ENCODE results near the gene PIP4K2C.

The PIP4K2C gene

DNA sequence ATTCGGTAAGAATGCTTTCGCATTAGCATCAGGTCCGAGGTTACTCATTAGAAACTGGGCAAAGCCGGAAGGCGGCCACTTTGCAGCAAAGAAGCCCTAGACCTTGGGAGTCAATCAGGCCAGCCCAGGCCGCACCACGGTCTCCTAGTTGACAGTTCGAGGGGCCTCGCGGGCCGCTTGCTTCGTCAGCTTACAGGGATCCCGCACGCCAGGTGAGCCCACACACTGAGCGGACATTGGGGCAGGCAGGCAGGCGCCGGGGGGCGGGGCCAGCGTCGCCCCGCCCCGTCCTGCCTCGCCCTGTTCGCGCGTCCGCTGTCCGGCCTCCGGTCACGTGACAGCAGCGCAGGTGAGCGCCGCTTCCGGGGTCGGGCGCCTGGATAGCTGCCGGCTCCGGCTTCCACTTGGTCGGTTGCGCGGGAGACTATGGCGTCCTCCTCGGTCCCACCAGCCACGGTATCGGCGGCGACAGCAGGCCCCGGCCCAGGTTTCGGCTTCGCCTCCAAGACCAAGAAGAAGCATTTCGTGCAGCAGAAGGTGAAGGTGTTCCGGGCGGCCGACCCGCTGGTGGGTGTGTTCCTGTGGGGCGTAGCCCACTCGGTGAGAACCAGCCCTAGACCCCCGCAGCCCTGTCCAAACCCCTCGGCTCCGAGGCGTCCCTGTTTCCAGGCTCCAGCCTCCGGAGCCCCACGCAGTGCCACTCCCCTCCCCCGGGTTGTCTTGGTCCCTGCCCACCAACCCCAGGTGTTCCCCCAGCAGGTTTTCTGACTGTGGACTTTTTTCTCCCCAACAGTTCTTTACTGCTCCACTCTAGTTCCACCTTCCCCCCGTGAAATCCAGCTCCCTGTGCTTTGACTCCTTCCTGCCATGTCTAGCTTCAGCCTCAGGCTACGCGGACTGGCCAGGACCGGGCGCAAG, at the start of gene PIP4K2C:
PIP4K2C (plus strand) TSS at position 329 of the 918 bp plus-strand sequence; CDS start at position 427, 98 bp downstream.
- peak; percentile 91 for DNase-seq

DNA sequence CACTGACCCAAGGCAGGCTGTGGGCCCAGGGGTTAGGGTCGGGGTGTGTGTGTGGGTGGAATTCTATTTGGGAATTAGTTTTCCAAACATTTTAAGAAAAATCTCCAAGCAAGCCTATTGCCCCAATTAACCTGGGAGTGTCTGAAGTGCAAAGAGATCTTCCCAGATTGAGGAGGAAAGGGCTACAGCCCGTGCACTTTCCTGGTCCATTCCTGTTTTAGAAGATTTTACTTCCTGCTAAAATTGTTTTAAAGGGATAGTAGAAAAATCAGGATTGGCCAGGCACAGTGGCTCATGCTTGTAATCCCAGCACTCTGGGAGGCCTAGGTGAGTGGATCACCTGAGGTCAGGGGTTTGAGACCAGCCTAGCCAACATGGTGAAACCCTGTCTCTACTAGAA, 49.3 kb upstream of the PIP4K2C start:
- no peak for DNase-seq

DNA sequence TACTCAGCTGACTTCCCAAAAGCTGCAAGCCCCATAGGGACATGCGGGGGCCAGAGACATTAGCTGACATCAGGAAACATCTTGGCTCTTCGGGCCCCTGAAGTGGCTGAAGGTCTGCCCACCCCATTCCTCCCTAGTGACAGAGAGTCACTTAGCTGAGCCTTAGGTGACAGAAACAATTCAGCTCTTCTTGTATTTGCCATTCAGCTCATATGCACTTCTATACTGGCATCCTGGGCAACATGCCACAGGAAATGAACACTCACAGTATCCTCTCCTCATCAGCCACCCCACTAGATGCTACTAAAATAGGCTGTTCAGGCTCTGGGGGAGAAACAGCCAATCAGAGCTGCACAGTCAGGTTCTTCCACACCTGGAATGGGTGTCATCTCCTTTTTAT, 47.4 kb upstream of the PIP4K2C start:
- peak; percentile 91 for DNase-seq

DNA sequence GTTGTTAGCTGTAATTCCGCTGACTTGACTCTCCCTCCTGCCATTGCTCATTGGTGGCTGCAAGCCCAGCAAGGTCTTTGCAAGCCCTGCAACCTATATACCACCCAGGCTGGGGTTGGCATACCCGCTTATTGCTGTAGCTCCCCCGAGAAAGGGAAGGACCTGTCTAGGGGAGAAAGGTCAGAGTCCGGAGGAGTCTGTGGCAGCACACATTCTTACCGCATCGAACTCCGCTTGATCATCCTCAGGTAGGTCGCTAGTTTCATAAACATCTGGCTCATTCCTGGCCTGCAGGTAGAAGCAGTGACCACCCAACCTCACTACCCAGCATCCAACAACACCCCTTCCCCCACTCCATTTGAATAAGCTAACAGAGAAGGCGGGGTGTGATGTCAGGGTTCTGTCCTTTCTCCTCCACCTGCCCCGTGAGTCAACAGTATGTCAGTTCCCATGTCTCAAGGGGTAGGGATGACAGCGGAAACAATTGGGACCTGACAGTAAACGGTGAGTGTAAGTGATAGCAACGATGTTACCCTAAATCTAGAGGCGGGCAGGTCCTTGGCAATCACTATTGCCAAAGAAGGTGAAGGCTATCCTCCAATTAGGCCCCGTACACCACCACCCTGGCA, 45.1 kb upstream of the PIP4K2C start:
- DNase-seq, result peak; percentile 57

DNA sequence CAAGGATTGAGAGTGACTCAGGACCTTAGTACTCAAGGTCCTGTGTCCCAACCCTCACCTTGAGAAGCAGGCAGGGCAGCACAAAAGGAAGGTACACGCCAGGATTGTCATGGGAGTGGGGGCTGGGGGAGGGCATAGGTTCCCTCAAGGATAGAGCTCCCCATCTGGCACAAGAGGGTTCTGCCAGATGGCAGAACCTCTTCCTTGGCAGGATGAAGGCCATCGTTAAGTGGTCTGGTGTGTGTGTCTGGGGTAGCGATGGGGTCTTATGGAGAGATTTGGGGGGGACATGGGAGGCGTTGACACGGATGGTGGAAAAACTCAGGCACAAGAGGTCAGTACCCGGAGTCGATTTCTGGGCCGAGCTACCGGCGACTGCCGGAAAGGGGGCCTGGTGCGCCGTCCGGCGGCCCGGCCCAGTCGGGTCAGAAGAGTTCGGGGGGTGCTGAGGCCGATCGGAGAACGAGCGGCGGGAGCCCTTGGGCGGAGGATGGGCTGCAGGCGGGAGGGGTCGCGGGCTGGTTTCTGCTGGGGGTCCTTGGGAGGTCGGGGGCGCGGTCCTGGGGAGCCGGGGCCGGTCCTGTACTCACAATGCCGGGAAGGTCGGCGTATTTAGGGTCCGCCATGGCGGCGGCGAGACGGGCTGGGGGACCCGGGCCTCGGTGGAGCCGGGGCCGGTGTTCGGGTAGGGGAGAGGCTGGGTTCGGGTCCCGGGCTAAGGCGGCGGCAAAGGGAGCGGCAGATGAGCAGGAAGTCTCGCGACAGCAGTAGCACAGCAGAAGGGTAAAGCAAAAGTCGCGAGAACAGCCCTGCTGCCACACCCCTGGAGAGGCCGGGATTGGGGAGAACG, 44.3 kb upstream of the PIP4K2C start, which contains the start of gene DCTN2:
DCTN2 (minus strand) TSS at position 755 of the 850 bp plus-strand sequence; CDS start at position 626, 129 bp downstream.
- peak; percentile 96 for DNase-seq

DNA sequence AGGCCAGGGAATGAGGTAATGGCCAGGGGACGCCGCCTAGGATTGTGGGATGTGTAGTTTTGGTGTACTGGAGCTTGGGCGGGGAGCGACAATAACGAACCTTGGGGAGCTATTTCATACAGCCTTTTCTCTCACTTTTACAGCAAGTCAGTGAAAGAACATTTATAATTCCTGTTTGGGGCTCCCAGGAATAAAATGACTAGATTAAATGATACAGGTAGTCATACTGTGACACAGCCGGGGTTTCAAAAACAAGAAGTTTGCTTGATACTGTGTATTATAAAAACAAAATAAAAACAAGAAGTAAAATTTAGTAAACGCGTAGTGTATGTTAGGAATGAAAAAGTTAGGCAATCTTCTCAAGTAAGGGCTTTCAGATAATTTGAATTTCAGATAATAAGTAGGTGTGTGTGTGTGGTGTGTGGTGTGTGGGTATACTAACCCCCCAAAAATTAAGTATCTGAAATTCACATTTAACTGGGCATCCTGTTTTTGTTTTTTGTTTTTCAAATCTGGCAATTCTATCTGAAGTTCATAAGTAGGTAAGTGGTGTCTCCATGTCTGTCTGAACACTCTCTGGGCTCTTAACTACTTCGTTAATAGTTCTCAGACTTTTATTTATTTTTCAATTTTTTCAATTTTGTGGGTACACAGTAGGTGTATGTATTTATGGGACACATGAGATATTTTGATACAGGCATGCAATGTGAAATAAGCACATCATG, 43.5 kb upstream of the PIP4K2C start:
- no peak for DNase-seq

DNA sequence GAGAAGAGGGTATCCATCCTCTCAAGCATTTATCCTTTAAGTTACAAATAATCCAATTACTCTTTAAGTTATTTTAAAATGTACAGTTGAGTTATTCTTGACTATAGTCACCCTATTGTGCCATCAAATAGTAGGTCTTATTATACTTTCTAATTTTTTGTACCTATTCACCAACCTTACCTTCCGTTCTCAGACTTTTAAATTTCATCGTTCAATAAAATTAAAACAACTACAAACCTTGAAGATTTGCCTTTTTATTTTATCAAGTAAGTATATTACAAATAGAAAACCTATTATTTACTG, 43.0 kb upstream of the PIP4K2C start:
- no peak for DNase-seq

DNA sequence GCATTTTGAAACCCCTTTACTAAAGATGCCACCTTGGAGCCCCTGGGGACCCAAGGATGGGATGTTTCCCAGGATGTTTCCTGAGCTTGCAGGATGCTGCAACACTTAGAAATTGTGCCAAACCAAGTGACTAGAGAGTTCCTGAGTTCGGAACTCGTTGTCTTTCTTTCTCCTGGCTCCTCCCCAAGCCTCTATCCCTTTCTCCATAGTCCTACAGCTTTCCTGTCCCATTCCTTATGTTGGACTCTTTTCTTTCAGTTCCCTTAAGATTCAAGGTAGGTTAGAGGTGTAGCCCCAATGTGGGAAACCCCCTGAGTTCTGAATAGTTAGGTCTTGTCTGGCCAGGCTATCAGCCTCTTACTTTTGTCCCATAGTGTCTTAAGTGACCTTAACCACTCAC, 42.5 kb upstream of the PIP4K2C start:
- DNase-seq, result no peak

DNA sequence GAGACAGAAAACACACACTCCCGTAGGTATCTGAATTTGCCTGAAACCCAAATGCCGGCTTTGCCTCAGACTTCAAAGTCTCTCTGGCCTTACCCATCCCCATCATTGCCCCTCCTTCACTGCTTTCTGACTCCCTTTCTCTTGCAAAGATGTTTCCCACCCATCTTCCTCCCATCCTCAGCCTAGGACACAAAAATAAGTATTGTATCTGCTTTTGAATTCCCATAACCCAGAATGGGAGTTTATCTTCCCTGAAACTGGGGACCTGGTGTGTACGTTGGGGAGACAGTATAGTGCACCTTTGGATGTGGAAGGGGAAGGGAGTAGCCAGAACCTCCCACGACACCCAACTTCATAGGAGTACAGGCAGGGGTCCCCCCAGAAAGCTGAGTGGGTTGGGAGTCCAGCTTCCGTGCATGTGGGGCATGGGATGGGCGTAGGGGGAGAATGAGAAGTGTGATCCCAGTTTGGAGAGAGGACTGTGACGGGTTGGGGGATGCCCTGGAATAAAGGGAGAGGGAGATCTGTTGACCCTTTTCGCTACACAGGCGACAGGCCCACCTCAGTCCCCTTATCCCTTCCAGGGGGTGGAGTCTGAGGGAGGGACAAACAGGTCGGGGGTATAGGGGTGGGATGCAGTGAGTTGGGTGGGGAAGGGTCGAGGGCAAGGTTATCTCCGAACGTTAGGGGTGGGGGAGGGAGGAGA, 41.6 kb upstream of the PIP4K2C start:
- no peak for DNase-seq

DNA sequence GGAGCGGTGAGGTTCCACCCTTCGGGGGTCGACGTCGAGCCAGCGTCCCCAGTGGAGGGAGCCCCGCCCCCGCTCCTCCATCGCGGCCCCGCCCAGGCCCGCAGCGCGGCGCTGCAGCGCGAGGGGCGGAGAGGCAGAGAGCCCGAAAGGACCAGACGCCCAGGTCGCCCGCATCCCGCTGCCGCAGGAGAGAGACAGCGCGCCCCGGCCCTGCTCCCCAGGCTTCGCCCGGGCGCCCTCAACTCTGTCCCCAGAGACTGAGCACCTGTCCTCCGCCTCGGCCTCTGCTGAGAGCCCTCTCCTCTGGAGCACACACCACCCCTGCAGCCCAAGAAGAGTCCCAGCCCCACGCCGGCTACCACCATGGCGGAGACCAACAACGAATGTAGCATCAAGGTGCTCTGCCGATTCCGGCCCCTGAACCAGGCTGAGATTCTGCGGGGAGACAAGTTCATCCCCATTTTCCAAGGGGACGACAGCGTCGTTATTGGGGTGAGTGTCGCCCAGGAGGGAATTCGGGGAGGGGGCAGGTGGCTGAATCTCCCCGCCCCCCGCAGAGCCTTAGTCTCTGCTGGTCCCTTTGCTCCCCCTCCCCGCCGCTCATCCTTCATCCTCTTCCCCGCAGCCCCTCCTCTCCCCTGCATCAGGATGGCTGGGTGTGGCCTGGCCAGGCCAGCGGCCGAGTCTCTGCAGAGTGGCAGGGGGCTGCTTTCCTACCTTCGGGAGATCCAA, 40.9 kb upstream of the PIP4K2C start, which contains the start of gene KIF5A:
KIF5A (plus strand) TSS at position 136 of the 732 bp plus-strand sequence; CDS start at position 364, 228 bp downstream.
- no peak for DNase-seq

DNA sequence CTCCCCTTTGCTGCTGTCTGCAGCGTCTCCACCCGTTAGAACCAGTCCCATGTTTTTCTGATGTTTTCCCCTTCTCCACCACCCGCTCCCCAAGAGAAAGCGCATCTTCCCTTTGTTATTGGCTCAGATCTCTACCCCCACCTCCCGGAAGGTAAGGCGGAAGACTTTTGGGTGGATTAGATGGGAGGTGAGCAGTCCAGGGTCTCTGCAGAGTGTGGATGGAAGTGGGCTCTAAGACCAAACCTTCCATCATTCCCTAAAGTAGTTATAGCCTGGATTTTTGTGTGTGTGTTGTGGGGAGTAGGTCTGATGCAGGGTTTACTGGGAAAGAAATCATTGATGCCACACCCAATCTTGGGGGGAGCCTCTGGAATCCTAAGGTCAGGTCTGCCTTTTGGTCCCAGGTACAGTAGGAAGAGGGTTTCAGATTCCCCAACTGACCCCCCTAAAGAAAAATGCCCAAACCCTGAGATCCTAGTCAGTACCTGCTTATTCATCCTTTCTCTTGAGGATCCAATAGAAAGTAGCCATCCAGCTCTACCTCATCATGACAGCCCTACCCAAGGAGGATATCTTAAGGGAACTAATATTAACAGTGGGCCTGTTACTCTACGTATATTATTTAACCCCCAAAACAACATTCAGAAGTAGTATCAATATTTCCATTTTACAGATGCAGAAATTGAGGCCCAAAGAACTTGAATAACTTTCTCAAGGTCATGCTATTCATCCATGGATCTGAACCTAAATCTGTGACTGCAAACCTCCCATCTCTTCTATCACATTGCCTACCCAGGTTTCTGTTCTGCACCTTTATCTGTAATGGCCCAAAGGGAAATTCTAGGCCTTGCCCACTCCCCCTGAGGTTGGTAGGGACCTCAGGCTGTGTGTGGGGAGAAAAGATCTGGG, 40.1 kb upstream of the PIP4K2C start:
- DNase-seq, result no peak

DNA sequence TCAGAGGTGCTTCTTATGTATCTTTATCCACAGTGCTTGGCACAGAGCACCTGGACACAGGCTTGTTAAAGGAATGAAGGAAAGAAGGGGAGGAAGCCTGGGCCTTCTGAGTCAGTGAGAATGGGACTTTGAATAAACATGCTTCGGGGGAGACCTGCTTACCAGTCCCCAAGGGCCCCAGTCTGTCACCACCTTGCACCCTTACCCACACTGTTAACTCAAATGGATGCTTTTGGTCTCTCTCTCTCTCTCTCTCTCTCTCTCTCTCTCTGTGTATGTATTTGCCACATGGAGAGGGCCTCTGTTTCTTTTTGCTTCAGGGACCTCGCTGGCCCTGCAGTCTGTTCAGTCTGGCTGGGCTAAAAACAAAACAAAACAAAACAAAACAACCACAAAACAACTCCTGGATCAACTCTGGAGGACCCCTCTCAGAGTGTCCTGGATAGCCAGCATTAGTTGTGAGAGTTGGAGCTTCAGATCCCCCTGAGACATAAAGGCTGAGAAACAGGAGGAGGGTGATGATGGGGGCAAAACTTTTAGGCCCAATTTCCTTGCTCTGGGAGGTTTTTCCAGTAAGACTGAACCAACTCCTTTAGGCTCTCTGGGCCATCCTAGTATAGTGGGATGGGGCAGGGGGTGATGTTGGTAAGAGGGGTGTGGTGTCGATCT, 39.2 kb upstream of the PIP4K2C start:
- no peak for DNase-seq

DNA sequence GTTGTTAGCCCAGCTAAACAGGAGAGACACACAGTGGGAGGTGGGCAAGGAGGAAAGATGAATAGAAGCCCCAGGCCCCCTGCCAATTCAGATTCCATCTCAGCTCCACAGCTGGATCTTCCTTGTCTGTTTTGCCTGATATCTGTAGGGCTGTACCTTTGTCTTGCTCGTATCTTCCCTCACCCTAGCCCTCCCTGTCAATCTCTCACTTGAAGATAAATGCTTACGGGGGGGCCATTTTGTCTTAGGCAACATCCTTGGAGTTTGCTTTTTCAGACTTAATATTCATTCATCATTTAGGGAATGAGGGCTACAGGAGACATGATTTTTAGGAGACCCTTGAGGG, 38.7 kb upstream of the PIP4K2C start:
- DNase-seq, result no peak

DNA sequence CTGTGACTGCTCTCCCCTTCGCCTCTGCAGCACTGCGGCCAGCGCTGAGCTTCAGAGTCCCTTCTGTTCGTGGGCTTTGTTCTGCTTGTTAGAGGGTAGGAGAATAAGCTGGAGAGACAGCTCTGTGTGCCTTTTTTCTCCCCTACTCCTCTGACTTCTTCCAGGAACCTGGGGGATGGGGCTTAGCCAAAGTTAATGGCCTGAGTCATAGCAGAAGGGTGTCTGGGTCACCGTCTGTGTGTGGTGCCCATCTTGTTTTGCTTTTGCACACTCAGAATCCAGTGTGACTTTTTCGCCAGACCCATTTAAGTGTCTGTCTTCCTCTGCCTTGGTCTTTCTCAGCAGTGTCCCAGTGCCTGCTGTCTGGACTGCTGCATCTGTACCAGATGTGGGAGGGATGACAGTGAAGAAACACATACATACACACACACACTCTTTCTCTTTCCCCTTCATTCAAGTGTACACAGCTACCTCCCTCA, 38.1 kb upstream of the PIP4K2C start:
- DNase-seq, result no peak

DNA sequence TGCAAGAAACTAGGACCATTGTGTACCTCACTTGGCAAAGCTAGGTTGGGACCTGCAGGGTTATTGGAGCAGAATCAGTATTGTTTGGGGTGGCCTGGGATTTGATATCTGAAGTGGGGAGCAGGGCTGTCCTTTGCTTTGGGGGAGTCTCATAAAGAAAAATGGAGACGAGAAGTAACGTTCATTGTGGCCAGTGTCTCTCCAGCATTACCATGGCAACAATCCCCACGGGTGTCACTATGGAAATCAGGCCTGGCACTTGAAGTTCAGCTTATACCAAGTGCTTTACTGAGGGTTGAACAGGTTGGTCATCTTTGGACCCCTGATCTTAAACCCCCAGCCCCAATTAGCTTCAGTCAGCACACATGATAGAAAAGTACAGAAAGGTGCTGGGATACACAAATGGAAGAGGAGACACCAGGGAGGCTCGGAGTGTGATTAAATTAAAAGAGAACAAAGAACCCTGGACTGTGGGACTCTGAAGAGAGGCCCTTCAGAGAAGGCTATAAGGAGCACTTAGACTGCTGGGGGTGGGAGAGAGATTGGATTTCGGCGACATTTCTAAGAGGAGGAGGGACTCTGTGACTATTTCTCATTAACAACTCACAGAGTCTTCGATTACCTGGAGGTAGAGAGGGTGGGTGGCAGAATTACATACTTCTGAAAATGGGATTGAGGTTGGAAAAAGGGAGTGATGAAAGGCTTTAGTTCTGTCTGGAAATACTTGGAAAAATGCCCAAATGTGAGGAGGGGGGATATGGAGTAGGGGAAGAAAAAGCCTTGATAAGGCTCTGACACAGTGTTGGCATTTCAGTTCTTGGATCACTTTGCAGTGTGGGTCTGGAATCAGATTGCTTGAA, 37.4 kb upstream of the PIP4K2C start:
- DNase-seq, result no peak

DNA sequence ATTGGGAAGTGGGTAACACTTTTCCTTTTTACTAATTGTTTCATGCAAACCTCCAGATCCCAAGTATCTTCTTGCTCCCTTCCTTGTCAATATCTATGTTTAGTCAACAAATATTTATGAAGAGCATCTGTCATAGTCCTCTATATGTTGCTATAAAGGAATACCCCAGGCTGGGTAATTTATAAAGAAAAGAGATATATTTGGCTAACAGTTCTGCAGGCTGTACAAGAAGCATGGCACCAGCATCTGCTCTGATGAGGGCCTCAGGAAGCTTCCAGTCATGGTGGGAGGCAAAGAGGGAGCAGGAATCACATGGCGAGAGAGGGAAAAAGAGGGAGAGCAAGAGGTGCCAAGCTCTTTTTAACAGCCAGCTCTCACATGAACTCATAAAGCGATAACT, 36.5 kb upstream of the PIP4K2C start:
- DNase-seq, result no peak

DNA sequence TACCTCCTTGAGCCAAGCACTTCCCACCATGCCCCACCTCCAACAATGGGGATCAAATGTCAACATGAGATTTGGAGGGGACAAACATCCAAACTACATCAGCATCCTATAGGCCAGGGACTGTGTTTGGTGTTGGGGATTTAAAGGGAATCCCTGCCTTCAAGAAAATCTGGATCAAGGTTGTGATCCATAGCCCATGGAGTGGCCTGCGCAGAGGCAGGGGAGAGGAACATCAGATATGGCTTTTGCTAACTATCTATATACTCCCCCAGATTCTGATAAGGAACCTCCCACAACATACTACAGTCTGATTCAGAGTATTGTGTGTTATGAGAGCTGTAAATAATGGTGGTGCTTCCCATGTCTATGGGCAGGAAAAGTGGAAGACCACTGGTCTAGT, 36.1 kb upstream of the PIP4K2C start:
- DNase-seq, result no peak

DNA sequence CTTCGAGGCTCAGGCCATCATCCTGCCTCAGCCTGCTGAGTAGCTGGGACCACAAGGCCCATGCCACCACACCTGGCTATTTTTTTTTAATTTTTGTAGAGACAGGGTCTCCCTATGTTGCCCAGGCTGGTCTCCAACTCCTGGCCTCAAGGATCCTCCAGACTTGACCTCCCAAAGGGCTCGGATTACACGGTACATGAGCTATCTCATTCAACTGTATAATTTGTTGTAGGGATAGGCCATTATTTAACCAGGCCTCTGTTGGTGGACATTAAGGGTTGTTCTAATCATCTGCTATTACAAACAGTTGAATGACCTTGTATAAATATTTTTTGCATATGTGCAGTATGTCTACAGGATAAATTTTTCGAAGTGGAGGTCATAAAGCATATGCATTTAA, 32.1 kb upstream of the PIP4K2C start:
- DNase-seq, result no peak

Data from NCI-H2029 (cell line).